H1 (cell line): ENCODE results near the gene STIM2. TPM values are rescaled to one million over a fixed set of nuclear protein-coding genes. Genes with fewer than 3 reads are reported as not detected.

ENCODE experiments used
- CTCF ChIA-PET: fragments of 300-600 bp; sonication (Branson Sonifier 250); formaldehyde crosslinking; loops from one replicate; lab custom pipeline; 2021; ENCODE audit not compliant: partially characterized antibody; lab: Charles Lee
- POLR2A ChIA-PET: fragments of 300-600 bp; sonication (Branson Sonifier 250); formaldehyde crosslinking; loops from one replicate; lab custom pipeline; 2021; ENCODE audit warnings: inconsistent platforms; ENCODE audit not compliant: partially characterized antibody; lab: Charles Lee
- DNase-seq, 2 experiments: peaks; one replicate each; pipeline versions ENCODE4 v3.0.0 to v3.0.0-alpha.2; 2010 to 2022; ENCODE audit warnings: low spot score in 2 of 2, low read depth in 1 of 2, mixed read lengths in 1 of 2
- FAIRE-seq: peaks from 2 replicates; lab custom pipeline; 2011; peaks lifted over from hg19 to GRCh38; lab: Jason Lieb, UNC
- H2AFZ ChIP-seq: 2 replicates; pipeline ENCODE4 v1.8.1; 2012; ENCODE audit warnings: low read length, inconsistent platforms
- H2AK5ac ChIP-seq: 2 replicates; pipeline ENCODE4 v1.6.1; 2013; ENCODE audit warnings: low read depth, low read length
- H2BK120ac ChIP-seq: replicated peaks from 2 replicates; pipeline ENCODE3; 2013; ENCODE audit warnings: low read depth, low read length, inconsistent platforms
- H2BK12ac ChIP-seq: 2 replicates; pipeline ENCODE4 v1.6.1; 2013; ENCODE audit warnings: low read depth, low read length
- H2BK15ac ChIP-seq: 2 replicates; pipeline ENCODE4 v1.6.1; 2013; ENCODE audit warnings: low read length
- H2BK20ac ChIP-seq: 2 replicates; pipeline ENCODE4 v1.6.1; 2013; ENCODE audit warnings: low read length
- H2BK5ac ChIP-seq: 2 replicates; pipeline ENCODE4 v1.6.1; 2013; ENCODE audit warnings: low read depth, low read length
- H3K14ac ChIP-seq: 2 replicates; pipeline ENCODE4 v1.6.1; 2013; ENCODE audit warnings: inconsistent platforms; ENCODE audit not compliant: insufficient read length
- H3K18ac ChIP-seq: 2 replicates; pipeline ENCODE4 v1.6.1; 2013; ENCODE audit warnings: low read length; ENCODE audit errors: extremely low read depth
- H3K23ac ChIP-seq: 2 replicates; pipeline ENCODE4 v1.6.1; 2013; ENCODE audit warnings: inconsistent platforms; ENCODE audit not compliant: insufficient read length
- H3K23me2 ChIP-seq: 2 replicates; pipeline ENCODE4 v1.6.1; 2013; ENCODE audit warnings: low read depth, low read length
- H3K27ac ChIP-seq: 2 replicates; pipeline ENCODE4 v1.6.1; 2011; ENCODE audit warnings: low read depth, low read length, inconsistent platforms
- H3K27me3 ChIP-seq, 4 experiments: replicated peaks in 1 of 4; 1 replicate in 1 of 4; 2 replicates in 3 of 4; pipeline versions ENCODE4 v1.6.1 to v1.8.1; 2011 to 2013; ENCODE audit warnings: low read length in 3 of 4, mild to moderate bottlenecking in 3 of 4, inconsistent platforms in 2 of 4, mixed read lengths in 2 of 4, moderate library complexity in 1 of 4; ENCODE audit not compliant: control insufficient read depth in 3 of 4, insufficient read depth in 3 of 4; ENCODE audit errors: extremely low read depth in 1 of 4
- H3K36me3 ChIP-seq, 4 experiments: 2 replicates each; pipeline versions ENCODE4 v1.6.1 to v1.8.1; 2011 to 2013; ENCODE audit warnings: mild to moderate bottlenecking in 4 of 4, low read length in 3 of 4, moderate library complexity in 2 of 4, control low read depth in 1 of 4, inconsistent platforms in 1 of 4; ENCODE audit not compliant: insufficient read depth in 4 of 4, control insufficient read depth in 2 of 4
- H3K4ac ChIP-seq: replicated peaks from 2 replicates; pipeline ENCODE3; 2013; ENCODE audit warnings: low read length, low read depth, mixed read lengths, inconsistent platforms; ENCODE audit not compliant: insufficient read length
- H3K4me1 ChIP-seq, 4 experiments: replicated peaks in 1 of 4; 1 replicate in 1 of 4; 2 replicates in 3 of 4; pipeline versions ENCODE4 v1.6.1 to v1.8.1; 2011 to 2013; ENCODE audit warnings: low read length in 3 of 4, inconsistent platforms in 2 of 4, mixed read lengths in 1 of 4; ENCODE audit not compliant: insufficient read depth in 4 of 4, control insufficient read depth in 3 of 4
- H3K4me2 ChIP-seq, 2 experiments: 2 replicates each; pipeline versions ENCODE4 v1.6.1 to v1.8.1; 2011 to 2013; ENCODE audit warnings: low read depth in 2 of 2, low read length in 2 of 2, control low read depth in 1 of 2, inconsistent platforms in 1 of 2, mild to moderate bottlenecking in 1 of 2; ENCODE audit not compliant: insufficient read depth in 1 of 2
- H3K4me3 ChIP-seq, 4 experiments: fragments of 200-600, 300-600 bp in 1 of 4; sonication (generic), shearing (Covaris generic), sonication (Bioruptor Twin) in 1 of 4; 2 replicates each; pipeline versions ENCODE4 v1.5.1 to v1.8.1; 2011 to 2016; ENCODE audit warnings: low read length in 4 of 4, low read depth in 3 of 4, control low read depth in 2 of 4, inconsistent platforms in 2 of 4, mild to moderate bottlenecking in 2 of 4, mixed read lengths in 1 of 4, moderate library complexity in 1 of 4; ENCODE audit not compliant: insufficient read depth in 2 of 4; ENCODE audit errors: extremely low read depth in 1 of 4
- H3K56ac ChIP-seq: replicated peaks from 2 replicates; pipeline ENCODE3; 2013; ENCODE audit warnings: low read depth, mild to moderate bottlenecking, mixed read lengths, low read length, inconsistent platforms; ENCODE audit not compliant: insufficient read length
- H3K79me1 ChIP-seq: 2 replicates; pipeline ENCODE4 v1.6.1; 2013; ENCODE audit warnings: low read depth, low read length, control low read depth
- H3K79me2 ChIP-seq, 2 experiments: 2 replicates each; pipeline versions ENCODE4 v1.6.1 to v1.8.1; 2012 to 2013; ENCODE audit warnings: low read length in 2 of 2, mild to moderate bottlenecking in 2 of 2, inconsistent platforms in 1 of 2; ENCODE audit not compliant: insufficient read depth in 2 of 2, control insufficient read depth in 1 of 2
- H3K9ac ChIP-seq, 4 experiments: replicated peaks in 1 of 4; 1 replicate in 1 of 4; 2 replicates in 3 of 4; pipeline versions ENCODE4 v1.6.1 to v1.8.1; 2011 to 2013; ENCODE audit warnings: low read depth in 3 of 4, low read length in 3 of 4, control low read depth in 2 of 4, mild to moderate bottlenecking in 2 of 4, moderate library complexity in 2 of 4, inconsistent platforms in 1 of 4; ENCODE audit errors: extremely low read depth in 1 of 4
- H3K9me3 ChIP-seq, 2 experiments: 2 replicates each; pipeline versions ENCODE4 v1.6.1 to v1.8.1; 2012 to 2013; ENCODE audit warnings: mild to moderate bottlenecking in 2 of 2, moderate library complexity in 2 of 2, control low read depth in 1 of 2, inconsistent platforms in 1 of 2, low read depth in 1 of 2, low read length in 1 of 2, mixed read lengths in 1 of 2; ENCODE audit not compliant: insufficient read depth in 2 of 2
- H4K20me1 ChIP-seq, 2 experiments: replicated peaks in 1 of 2; 2 replicates each; pipeline versions ENCODE3 to v1.8.1; 2011 to 2013; ENCODE audit warnings: inconsistent platforms in 2 of 2, low read length in 2 of 2, mild to moderate bottlenecking in 1 of 2; ENCODE audit not compliant: insufficient read depth in 2 of 2, control insufficient read depth in 1 of 2
- H4K5ac ChIP-seq: 2 replicates; pipeline ENCODE4 v1.6.1; 2013; ENCODE audit warnings: low read length, low read depth, mixed read lengths, inconsistent platforms; ENCODE audit not compliant: insufficient read length
- H4K8ac ChIP-seq: 2 replicates; pipeline ENCODE4 v1.8.0; 2013; ENCODE audit warnings: mild to moderate bottlenecking, moderate library complexity, low read length, inconsistent platforms; ENCODE audit not compliant: insufficient read depth; ENCODE audit errors: extremely low read depth
- H4K91ac ChIP-seq: replicated peaks from 2 replicates; pipeline ENCODE3; 2013; ENCODE audit warnings: low read length, mixed read lengths, inconsistent platforms; ENCODE audit not compliant: insufficient read length
- BACH1 ChIP-seq: IDR thresholded peaks from 2 replicates; pipeline ENCODE4 v1.6.1; 2012; ENCODE audit warnings: low read length, improper control_type of control experiment
- BRCA1 ChIP-seq: IDR thresholded peaks from 2 replicates; pipeline ENCODE4 v1.6.1; 2012; ENCODE audit warnings: low read depth, low read length, improper control_type of control experiment
- GTF2F1 ChIP-seq: IDR thresholded peaks from 2 replicates; pipeline ENCODE4 v1.6.1; 2012; ENCODE audit warnings: low read depth, low read length, improper control_type of control experiment, borderline replicate concordance
- HDAC6 ChIP-seq: IDR thresholded peaks from one replicate; pipeline ENCODE4 v1.7.1; 2012; ENCODE audit warnings: low read depth, mild to moderate bottlenecking, inconsistent platforms, low read length, moderate library complexity
- KDM1A ChIP-seq: fragments of 200-600, 300-600 bp; sonication (generic); IDR thresholded peaks from 2 replicates; pipeline ENCODE4 v1.7.1; 2016; ENCODE audit warnings: mild to moderate bottlenecking, low read length, borderline replicate concordance
- KDM4A ChIP-seq: IDR thresholded peaks from one replicate; pipeline ENCODE4 v1.7.1; 2012; ENCODE audit warnings: low read depth, mild to moderate bottlenecking, moderate library complexity, low read length, inconsistent platforms; ENCODE audit not compliant: severe bottlenecking
- MAFK ChIP-seq: IDR thresholded peaks from 2 replicates; pipeline ENCODE4 v1.6.1; 2012; ENCODE audit warnings: low read depth, mild to moderate bottlenecking, improper control_type of control experiment, low read length
- NANOG ChIP-seq: IDR thresholded peaks from 2 replicates; pipeline ENCODE4 v1.6.1; 2011; ENCODE audit warnings: low read length, low read depth, mild to moderate bottlenecking, inconsistent platforms; ENCODE audit not compliant: insufficient read depth, poor library complexity, severe bottlenecking
- RNF2 ChIP-seq: fragments of 200-900, 300-1000 bp; sonication (generic); IDR thresholded peaks from 2 replicates; pipeline ENCODE4 v1.7.1; 2016; ENCODE audit warnings: borderline replicate concordance, low read depth, mild to moderate bottlenecking, antibody characterized with exemption, low read length; ENCODE audit not compliant: poor library complexity, severe bottlenecking; ENCODE audit errors: missing control alignments
- SIX5 ChIP-seq: IDR thresholded peaks from 2 replicates; pipeline ENCODE4 v1.6.1; 2011; ENCODE audit warnings: mild to moderate bottlenecking, low read depth, low read length
- SP1 ChIP-seq: IDR thresholded peaks from 2 replicates; pipeline ENCODE4 v1.6.1; 2011; ENCODE audit warnings: low read depth, low read length
- TAF1 ChIP-seq: IDR thresholded peaks from 2 replicates; pipeline ENCODE4 v1.6.1; 2011; ENCODE audit warnings: mild to moderate bottlenecking, low read depth, low read length
- WGBS, 2 experiments: shearing (Covaris generic) in 1 of 2; methylation state at CpG; one replicate each; pipeline versions ENCODE4 v1.1.6 to v1.1.7; 2013 to 2015; ENCODE audit warnings: low lambda C conversion rate in 2 of 2, mixed read lengths in 2 of 2, inconsistent platforms in 1 of 2, low coverage in 1 of 2, missing lambda C conversion rate in 1 of 2; ENCODE audit not compliant: insufficient replicate concordance in 2 of 2, insufficient coverage in 1 of 2, insufficient read length in 1 of 2; ENCODE audit errors: extremely low coverage in 1 of 2, missing lambda C conversion rate in 1 of 2; 5-methylcytosine and 5-hydroxymethylcytosine counted together
- polyA plus RNA-seq, 7 experiments: library from polyadenylated mRNA; depleted of rRNA in 3 of 7; stranded (reverse) in 5 of 7; unstranded in 2 of 7; fragments of >200 nt in 5 of 7; fragments of 200-250 nt in 2 of 7; gene quantifications; 1 replicate in 5 of 7; 2 replicates in 1 of 7; 4 replicates in 1 of 7; pipeline versions ENCODE4 v1.2.1 to v1.2.3, GENCODE V29; 2011 to 2013; ENCODE audit warnings: missing spikeins in 2 of 7, mixed read lengths in 2 of 7
- total RNA-seq: library from RNA; stranded (reverse); fragmentation: NEBNext Ultra II Directional; extraction: Animal tissue kit (Norgen Biotek cat#: 25700); gene quantifications from 2 replicates; pipeline ENCODE4 v1.2.1, GENCODE V29; 2021

STIM2 gene
- total and polyA plus RNA-seq, 2 of the 8 experiments (the other 6 are each of a cell fraction or from before 2014, with no cell fraction given) = 22.9 to 23.0 TPM

GRCh38 chr4:26953770-26954423 lies 93.3 kb downstream of the STIM2 start:
- Histone ChIP-seq H3K79me2 (peaks cover 0 to 9% of the 10 kb centered on the region in 2 experiments; a peak in 1 of 4 replicates), H2AFZ (no peak overlapping the region), H2BK15ac (no peak overlapping the region), H3K56ac (no peak overlapping the region), H2BK20ac (no peak overlapping the region), H4K20me1 (peaks cover 0 to 1% of the 10 kb centered on the region in 2 experiments), H2AK5ac (no peak overlapping the region), H3K23ac (no peak overlapping the region), H3K18ac (no peak overlapping the region), H3K4ac (no peak overlapping the region), H2BK5ac (no peak overlapping the region), H4K5ac (no peak overlapping the region), H4K91ac (no peak overlapping the region), H3K27me3 (no peaks in the 10 kb centered on the region), H3K23me2 (no peaks in the 10 kb centered on the region), H2BK120ac (no peak overlapping the region), H3K9ac (no peak overlapping the region), H3K14ac (no peak overlapping the region), H3K4me3 (no peak overlapping the region), H3K4me2 (no peak overlapping the region), H3K4me1 (peaks cover 0 to under 1% (median 0%) of the 10 kb centered on the region in 4 experiments; a peak in 1 of 7 replicates), H3K79me1 (no peaks in the 10 kb centered on the region), H4K8ac (no peak overlapping the region), H3K9me3 (no peaks in the 10 kb centered on the region; a peak in 1 of 4 replicates), H3K27ac (no peak overlapping the region), H3K36me3 (no peaks in the 10 kb centered on the region), H2BK12ac (no peak overlapping the region)
- ChIA-PET POLR2A (no interaction called here), CTCF (no interaction called here)
- no peak for DNase-seq
- no peak for FAIRE-seq
- 94% methylated on average over 3 of the region's 3 CpGs; no CpG with 5 or more reads in 1 of the 2 experiments for WGBS, 2 experiments
- TF ChIP-seq SP1 (no peak), MAFK (no peak), NANOG (no peak), TAF1 (no peak), HDAC6 (no peak), KDM4A (no peak), BRCA1 (no peak), RNF2 (no peak), SIX5 (no peak), KDM1A (no peak), BACH1 (no peak), GTF2F1 (no peak)
